Measurements from ENCODE around the gene ALOX15. TPM values are rescaled to one million over a fixed set of nuclear protein-coding genes. Genes with fewer than 3 reads are reported as not detected.

ALOX15 gene
- total and polyA plus RNA-seq, 7 donors, result 0.10 to 0.36 TPM; not detected in 5

GRCh38 chr17:4617590-4618351, 23.7 kb downstream of the ALOX15 start:
- Histone ChIP-seq H3K27me3 (ENCODE audit: insufficient read depth in 3 of 3, low read length in 2 of 3) (no peaks in the 10 kb centered on the region), H3K27ac (peak overlapping the region; percentile 84), H3K4me1 (peaks cover 16% of the 10 kb centered on the region), H3K36me3 (ENCODE audit: insufficient read depth in 1 of 2, low read depth in 1 of 2) (no peaks in the 10 kb centered on the region), H3K4me3 (peak overlapping the region; percentile 2), H3K9me3 (peaks cover 9% of the 10 kb centered on the region)
- TF ChIP-seq CTCF (IDR thresholded peaks at IDR 0.05), result no peak
- intact Hi-C loops (cut with DNase I), result loop anchor here in 1 of 2 donors (5.0 kb wide), 1 partner anchor 35 kb away; the partner anchor contains the start of gene SMTNL2
- ATAC-seq (peak; percentile 67 to 78 (median 72)), DNase-seq (peak in 1 of 2 donors; percentile 68)
- 28 to 47% (median 37%) methylated on average over 15 of the region's 15 CpGs for WGBS, 3 donors

- 58 to 91% (median 72%) methylated on average over 17 of the region's 17 CpGs for WGBS, 3 donors
- Histone ChIP-seq H3K27ac (peak overlapping the region; percentile 84), H3K36me3 (ENCODE audit: insufficient read depth in 1 of 2, low read depth in 1 of 2) (no peaks in the 10 kb centered on the region), H3K4me3 (no peak overlapping the region), H3K27me3 (ENCODE audit: insufficient read depth in 3 of 3, low read length in 2 of 3) (no peaks in the 10 kb centered on the region), H3K9me3 (peaks cover 7% of the 10 kb centered on the region), H3K4me1 (peaks cover 16% of the 10 kb centered on the region)
- TF ChIP-seq CTCF (IDR thresholded peaks at IDR 0.05), result no peak
- intact Hi-C loops (cut with DNase I), result loop anchor here in 1 of 2 donors (5.0 kb wide), 1 partner anchor 35 kb away; the partner anchor contains the start of gene SMTNL2
- DNase-seq (no peak), ATAC-seq (peak; percentile 32 to 47 (median 38))
Observed at GRCh38 chr17:4617090-4617489, 24.4 kb downstream of the ALOX15 start.

GRCh38 chr17:4616476-4616875, 25.0 kb downstream of the ALOX15 start:
- ATAC-seq (peak in 2 of 4 donors; percentile 1 to 12), DNase-seq (no peak)
- Histone ChIP-seq H3K36me3 (ENCODE audit: insufficient read depth in 1 of 2, low read depth in 1 of 2) (no peaks in the 10 kb centered on the region), H3K9me3 (peaks cover 1% of the 10 kb centered on the region), H3K4me3 (no peak overlapping the region), H3K4me1 (peaks cover 16% of the 10 kb centered on the region), H3K27ac (peak overlapping the region; percentile 84), H3K27me3 (ENCODE audit: insufficient read depth in 3 of 3, low read length in 2 of 3) (no peaks in the 10 kb centered on the region)
- TF ChIP-seq CTCF (IDR thresholded peaks at IDR 0.05), result no peak
- WGBS, 3 donors, result 53 to 81% (median 59%) methylated on average over 9 of the region's 9 CpGs
- intact Hi-C loops (cut with DNase I), result loop anchor here in 1 of 2 donors (5.0 kb wide), 1 partner anchor 34 kb away; the partner anchor contains the start of gene SMTNL2

- intact Hi-C loops (cut with DNase I), result no loop called here
- H3K27me3 ChIP-seq (ENCODE audit: insufficient read depth in 3 of 3, low read length in 2 of 3), result no peaks in the 10 kb centered on the region
- no peak for TF ChIP-seq CTCF (IDR thresholded peaks at IDR 0.05)
- H3K9me3 ChIP-seq, result no peaks in the 10 kb centered on the region
- peaks cover 46% of the 10 kb centered on the region for H3K4me1 ChIP-seq
- ATAC-seq (peak in 3 of 4 donors; percentile 5 to 16 (median 7)), DNase-seq (peak in 1 of 2 donors; percentile 54)
- peak overlapping the region; percentile 84 for H3K27ac ChIP-seq
- whole genome bisulfite sequencing, 3 donors, result 57 to 85% (median 58%) methylated on average over 6 of the region's 6 CpGs
- H3K36me3 ChIP-seq (ENCODE audit: insufficient read depth in 1 of 2, low read depth in 1 of 2), result peaks cover 0 to 26% of the 10 kb centered on the region in 2 donors
- peak overlapping the region; percentile 57 for H3K4me3 ChIP-seq
Observed at GRCh38 chr17:4610656-4611055, 30.8 kb downstream of the ALOX15 start.

Measured in psoas muscle (tissue), 8 donors.